GM20000 (cell line): ENCODE data around the gene MAP7D2.

Experiments
- DNase-seq: peaks from one replicate; pipeline ENCODE4 v3.0.0; 2012; ENCODE audit warnings: low spot score
- CTCF ChIP-seq: IDR thresholded peaks from 2 replicates; pipeline ENCODE4 v1.5.1; 2012; ENCODE audit warnings: mild to moderate bottlenecking, control low read depth; ENCODE audit errors: extremely low read depth, missing control alignments

MAP7D2 gene

GRCh38 chrX:20057479-20057878, 59.2 kb downstream of the MAP7D2 start:
- TF ChIP-seq CTCF, result no peak
- DNase-seq, result no peak

GRCh38 chrX:20056704-20057103, 60.0 kb downstream of the MAP7D2 start:
- no peak for TF ChIP-seq CTCF
- DNase-seq, result no peak

GRCh38 chrX:20053537-20053936, 63.2 kb downstream of the MAP7D2 start:
- no peak for TF ChIP-seq CTCF
- no peak for DNase-seq

GRCh38 chrX:20046864-20047263, 69.8 kb downstream of the MAP7D2 start:
- DNase-seq, result no peak
- no peak for TF ChIP-seq CTCF

GRCh38 chrX:20046223-20046622, 70.5 kb downstream of the MAP7D2 start:
- no peak for TF ChIP-seq CTCF
- no peak for DNase-seq

- no peak for TF ChIP-seq CTCF
- no peak for DNase-seq
Observed at GRCh38 chrX:20042221-20042620, 74.5 kb downstream of the MAP7D2 start.

- TF ChIP-seq CTCF, result no peak
- DNase-seq, result no peak
Observed at GRCh38 chrX:20038966-20039365, 77.7 kb downstream of the MAP7D2 start.
